Measurements from ENCODE around the gene ALAS2. TPM values are rescaled to one million over a fixed set of nuclear protein-coding genes. Genes with fewer than 3 reads are reported as not detected.

ALAS2 gene
- total RNA-seq, 4 donors from 2014 or later: not detected

- Histone ChIP-seq H3K27ac (no peak overlapping the region), H3K9me3 (no peaks in the 10 kb centered on the region), H3K4me1 (peaks cover 0 to 34% (median 12%) of the 10 kb centered on the region in 4 donors), H3K36me3 (no peaks in the 10 kb centered on the region), H3K4me3 (no peak overlapping the region), H3K27me3 (no peaks in the 10 kb centered on the region)
- in situ Hi-C loops (cut with MboI; ENCODE audit: low pct_ligation_motif_present in 1 of 4, low pct_unique_long_range_greater_than_20kb in 1 of 4, low sequenced_read_pairs in 3 of 4): no loop called here
- TF ChIP-seq POLR2A (IDR thresholded peaks at IDR 0.05): no peak
- no peak for TF ChIP-seq POLR2AphosphoS5 (IDR thresholded peaks at IDR 0.05)
- no peak for TF ChIP-seq CTCF (IDR thresholded peaks at IDR 0.05)
- no peak for TF ChIP-seq EP300 (IDR thresholded peaks at IDR 0.05; ENCODE audit: low read depth)
- intact Hi-C loops (cut with DNase I; ENCODE audit: low total_unique reads): no loop called here
- 73% methylated on average over 1 of the region's 1 CpG; no CpG with 5 or more reads in 1 of the 2 donors for WGBS, 2 donors (ENCODE audit: low coverage in 1 of 2)
- DNase-seq: no peak
Observed at GRCh38 chrX:55004231-55004630, 26.5 kb downstream of the ALAS2 start.

- DNase-seq: peak; percentile 92
- in situ Hi-C loops (cut with MboI; ENCODE audit: low pct_ligation_motif_present in 1 of 4, low pct_unique_long_range_greater_than_20kb in 1 of 4, low sequenced_read_pairs in 3 of 4) (no loop called here), intact Hi-C loops (cut with DNase I; ENCODE audit: low total_unique reads) (no loop called here)
- Histone ChIP-seq H3K27me3 (no peaks in the 10 kb centered on the region), H3K27ac (peak within 1 kb of the TSS; percentile 82 to 93 (median 90)), H3K36me3 (no peaks in the 10 kb centered on the region), H3K4me3 (peak within 1 kb of the TSS; percentile 47 to 72 (median 64)), H3K4me1 (peaks cover 0 to 14% (median 6%) of the 10 kb centered on the region in 4 donors), H3K9me3 (no peaks in the 10 kb centered on the region)
- WGBS, 2 donors (ENCODE audit: low coverage in 1 of 2): 57% methylated on average over 55 of the region's 55 CpGs; no CpG with 5 or more reads in 1 of the 2 donors
- TF ChIP-seq POLR2AphosphoS5 (IDR thresholded peaks at IDR 0.05) (peak; percentile 77 to 92 (median 85)), EP300 (IDR thresholded peaks at IDR 0.05; ENCODE audit: low read depth) (no peak), POLR2A (IDR thresholded peaks at IDR 0.05) (peak; percentile 85)
Observed at GRCh38 chrX:54999717-55000598, 30.8 kb downstream of the ALAS2 start, which contains the start of gene APEX2. Gene APEX2 (plus strand): TSS chrX:55000363. CDS start chrX:55000423, 60 bp downstream.

GRCh38 chrX:54995621-54996020, 35.2 kb downstream of the ALAS2 start:
- no peaks in the 10 kb centered on the region for H3K27me3 ChIP-seq
- no peaks in the 10 kb centered on the region for H3K36me3 ChIP-seq
- intact Hi-C loops (cut with DNase I; ENCODE audit: low total_unique reads): no loop called here
- H3K27ac ChIP-seq: no peak overlapping the region
- peaks cover 0 to 4% (median under 1%) of the 10 kb centered on the region in 4 donors for H3K4me1 ChIP-seq
- TF ChIP-seq CTCF (IDR thresholded peaks at IDR 0.05): no peak
- TF ChIP-seq POLR2A (IDR thresholded peaks at IDR 0.05): no peak
- no peak for TF ChIP-seq POLR2AphosphoS5 (IDR thresholded peaks at IDR 0.05)
- TF ChIP-seq EP300 (IDR thresholded peaks at IDR 0.05; ENCODE audit: low read depth): no peak
- no peak overlapping the region for H3K4me3 ChIP-seq
- in situ Hi-C loops (cut with MboI; ENCODE audit: low pct_ligation_motif_present in 1 of 4, low pct_unique_long_range_greater_than_20kb in 1 of 4, low sequenced_read_pairs in 3 of 4): no loop called here
- H3K9me3 ChIP-seq: no peaks in the 10 kb centered on the region
- DNase-seq: no peak

- Histone ChIP-seq H3K9me3 (no peaks in the 10 kb centered on the region), H3K27ac (no peak overlapping the region), H3K36me3 (no peaks in the 10 kb centered on the region), H3K27me3 (no peaks in the 10 kb centered on the region), H3K4me3 (no peak overlapping the region), H3K4me1 (peaks cover 0 to 4% (median 0%) of the 10 kb centered on the region in 4 donors)
- WGBS, 2 donors (ENCODE audit: low coverage in 1 of 2): 69% methylated on average over 6 of the region's 6 CpGs; no CpG with 5 or more reads in 1 of the 2 donors
- intact Hi-C loops (cut with DNase I; ENCODE audit: low total_unique reads) (no loop called here), in situ Hi-C loops (cut with MboI; ENCODE audit: low pct_ligation_motif_present in 1 of 4, low pct_unique_long_range_greater_than_20kb in 1 of 4, low sequenced_read_pairs in 3 of 4) (no loop called here)
- no peak for DNase-seq
- TF ChIP-seq CTCF (IDR thresholded peaks at IDR 0.05) (no peak), POLR2AphosphoS5 (IDR thresholded peaks at IDR 0.05) (no peak), POLR2A (IDR thresholded peaks at IDR 0.05) (no peak), EP300 (IDR thresholded peaks at IDR 0.05; ENCODE audit: low read depth) (no peak)
Observed at GRCh38 chrX:54994668-54995351, 36.0 kb downstream of the ALAS2 start.
